Measurements from ENCODE around the gene OR2T10. TPM values are rescaled to one million over a fixed set of nuclear protein-coding genes. Genes with fewer than 3 reads are reported as not detected.
"Not testable (repeated sequence)": the region's sequence is repeated elsewhere in the genome, so short reads cannot be mapped to it uniquely, and the experiment has no call there.

OR2T10 gene
- total RNA-seq, 1 donor from 2014 or later: not detected

DNA sequence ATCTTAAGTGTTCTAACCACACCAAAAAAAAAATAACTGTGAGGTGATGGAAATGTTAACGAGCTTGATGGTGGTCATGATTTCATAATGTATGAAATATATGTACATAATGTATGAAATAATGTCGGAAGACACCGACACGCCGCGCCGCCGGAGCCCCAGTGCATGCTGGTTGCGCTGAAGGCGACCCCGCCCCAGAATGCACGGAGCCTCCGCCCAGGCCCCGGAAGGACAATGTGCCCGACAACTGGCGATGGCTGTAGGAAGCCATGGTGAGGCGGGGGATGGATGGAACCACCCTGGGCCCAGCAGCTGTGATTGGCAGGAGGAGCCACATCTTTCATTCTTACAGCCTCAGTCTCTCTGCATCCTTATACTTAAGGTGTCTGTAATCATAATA, 7.4 kb downstream of the OR2T10 start:
- no peak for DNase-seq (ENCODE audit: low read depth)
- H3K4me3 ChIP-seq (ENCODE audit: low read depth, low read length): no peak overlapping the region

DNA sequence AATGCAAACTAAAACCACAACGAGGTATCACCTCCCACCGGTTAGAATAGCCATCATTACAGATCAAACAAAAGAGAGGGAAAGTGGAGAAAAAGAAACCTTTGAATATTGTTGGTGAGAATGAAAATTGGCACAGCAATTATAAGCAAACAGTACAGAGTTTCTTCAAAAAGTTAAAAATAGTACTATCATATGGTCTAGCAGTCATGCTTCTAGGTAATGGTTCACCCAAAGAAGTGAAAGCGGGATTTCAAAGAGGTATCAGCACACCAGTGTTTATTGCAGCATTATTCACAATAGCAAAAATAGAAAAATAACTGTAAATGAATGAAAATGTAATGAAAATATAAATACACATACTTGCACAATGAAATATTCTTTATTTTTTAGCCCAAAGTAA, 8.2 kb downstream of the OR2T10 start:
- DNase-seq (ENCODE audit: low read depth): no peak
- TF ChIP-seq, protein P1, sequence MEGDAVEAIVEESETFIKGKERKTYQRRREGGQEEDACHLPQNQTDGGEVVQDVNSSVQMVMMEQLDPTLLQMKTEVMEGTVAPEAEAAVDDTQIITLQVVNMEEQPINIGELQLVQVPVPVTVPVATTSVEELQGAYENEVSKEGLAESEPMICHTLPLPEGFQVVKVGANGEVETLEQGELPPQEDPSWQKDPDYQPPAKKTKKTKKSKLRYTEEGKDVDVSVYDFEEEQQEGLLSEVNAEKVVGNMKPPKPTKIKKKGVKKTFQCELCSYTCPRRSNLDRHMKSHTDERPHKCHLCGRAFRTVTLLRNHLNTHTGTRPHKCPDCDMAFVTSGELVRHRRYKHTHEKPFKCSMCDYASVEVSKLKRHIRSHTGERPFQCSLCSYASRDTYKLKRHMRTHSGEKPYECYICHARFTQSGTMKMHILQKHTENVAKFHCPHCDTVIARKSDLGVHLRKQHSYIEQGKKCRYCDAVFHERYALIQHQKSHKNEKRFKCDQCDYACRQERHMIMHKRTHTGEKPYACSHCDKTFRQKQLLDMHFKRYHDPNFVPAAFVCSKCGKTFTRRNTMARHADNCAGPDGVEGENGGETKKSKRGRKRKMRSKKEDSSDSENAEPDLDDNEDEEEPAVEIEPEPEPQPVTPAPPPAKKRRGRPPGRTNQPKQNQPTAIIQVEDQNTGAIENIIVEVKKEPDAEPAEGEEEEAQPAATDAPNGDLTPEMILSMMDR (conservative IDR thresholded peaks at IDR 0.05; ENCODE audit: low read depth, low read length): no peak
- H3K4me3 ChIP-seq (ENCODE audit: low read depth, low read length): no peak overlapping the region

More for the DNA sequence above, 7.4 kb downstream of the OR2T10 start:
- TF ChIP-seq, protein P1 (conservative IDR thresholded peaks at IDR 0.05; ENCODE audit: low read depth, low read length): no peak

DNA sequence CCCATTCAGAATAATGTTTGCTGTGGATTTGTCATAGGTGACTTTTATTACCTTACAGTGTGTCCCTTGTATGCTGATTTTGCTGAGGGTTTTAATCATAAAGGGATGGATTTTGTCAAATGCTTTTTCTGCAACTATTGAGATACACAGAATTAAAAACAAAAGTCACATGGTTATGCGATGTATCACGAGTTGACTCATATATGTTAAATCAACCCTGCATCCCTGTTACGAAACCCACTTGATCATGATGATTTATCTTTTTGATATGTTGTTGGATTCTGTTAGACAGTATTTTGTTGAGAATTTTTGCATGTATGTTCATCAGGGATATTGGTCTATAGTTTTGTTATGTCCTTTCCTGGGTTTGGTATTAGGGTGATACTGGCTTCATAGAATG, 12.2 kb downstream of the OR2T10 start:
- H3K4me3 ChIP-seq (ENCODE audit: low read depth, low read length): no peak overlapping the region
- TF ChIP-seq, protein P1 (conservative IDR thresholded peaks at IDR 0.05; ENCODE audit: low read depth, low read length): no peak
- no peak for DNase-seq (ENCODE audit: low read depth)

DNA sequence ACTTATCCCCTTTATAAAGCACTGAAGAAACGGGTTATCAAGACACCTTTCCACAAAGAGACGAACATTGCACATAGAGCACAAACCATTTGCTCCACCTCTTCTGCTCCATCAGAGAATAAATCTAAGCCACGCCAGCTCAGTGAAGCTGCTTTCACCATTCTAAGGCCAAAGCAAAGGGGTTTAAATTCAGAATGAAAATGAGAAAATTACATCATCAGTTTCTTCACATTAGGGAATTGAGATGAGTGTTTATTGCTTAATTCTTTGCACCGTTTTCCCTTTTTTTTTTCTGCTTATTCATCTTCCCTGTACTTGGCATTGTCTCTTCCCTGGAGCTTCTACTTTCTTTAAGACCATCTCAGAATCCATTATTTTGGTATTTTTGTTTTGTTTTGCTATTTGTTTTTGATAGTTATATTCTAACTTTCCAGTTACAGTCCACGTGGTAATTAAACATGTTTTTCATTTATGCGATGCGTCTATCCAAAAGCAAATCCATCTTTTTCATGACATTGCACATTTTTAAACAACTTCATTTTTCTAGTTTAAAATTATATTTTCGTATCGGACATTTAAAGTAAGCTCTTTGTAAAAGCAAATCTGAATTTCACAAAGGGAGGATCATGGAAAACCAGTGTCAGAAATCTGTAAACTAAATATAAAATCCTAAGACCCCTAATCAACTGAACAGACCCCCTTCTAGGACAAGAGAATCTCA, 21.1 kb downstream of the OR2T10 start:
- TF ChIP-seq, protein P1 (conservative IDR thresholded peaks at IDR 0.05; ENCODE audit: low read depth, low read length): no peak
- H3K4me3 ChIP-seq (ENCODE audit: low read depth, low read length): no peak overlapping the region
- no peak for DNase-seq (ENCODE audit: low read depth)

DNA sequence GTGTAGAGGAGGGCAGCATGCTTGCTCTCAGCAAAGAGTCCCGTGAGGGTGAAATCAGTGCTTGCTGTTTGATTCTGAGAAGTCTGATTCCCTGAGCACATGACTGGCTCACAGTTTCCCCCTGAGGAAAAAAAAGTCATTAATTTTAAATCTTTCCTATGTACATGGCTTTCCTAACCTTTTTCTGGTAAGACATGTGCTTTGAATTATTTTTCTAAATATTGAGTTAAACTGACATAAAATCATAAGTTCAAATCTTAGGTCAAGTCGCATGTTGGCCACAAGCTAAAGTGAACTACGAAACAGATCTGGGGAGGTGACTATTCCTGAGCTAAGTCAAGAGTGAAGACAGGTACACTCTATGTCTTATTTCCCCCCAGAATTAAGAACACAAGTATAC, 22.8 kb downstream of the OR2T10 start, which contains the start of gene OR2T34:
OR2T34 (minus strand) TSS at position 101 of the 400 bp plus-strand sequence; CDS start at position 101, 0 bp downstream.
- not testable (repeated sequence) for DNase-seq (ENCODE audit: low read depth); H3K4me3 ChIP-seq (ENCODE audit: low read depth, low read length)

DNA sequence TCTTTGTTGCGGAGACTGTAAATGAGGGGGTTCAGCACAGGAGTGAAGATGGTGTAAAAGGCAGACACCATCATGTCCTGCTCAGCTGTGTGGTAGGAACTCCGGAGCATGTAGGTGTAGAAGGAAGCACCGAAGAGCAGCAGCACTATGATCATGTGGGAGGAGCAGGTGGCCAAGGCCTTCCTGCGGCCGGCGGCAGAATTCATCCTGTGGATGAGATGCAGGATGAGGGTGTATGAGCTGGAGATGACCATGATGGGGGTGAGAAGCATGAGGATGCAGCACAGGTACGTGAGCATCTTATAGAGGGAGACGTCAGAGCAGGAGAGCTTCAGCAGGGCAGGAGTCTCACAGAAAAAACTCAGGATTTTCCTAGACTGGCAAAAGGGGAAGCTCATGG, 23.6 kb downstream of the OR2T10 start:
- DNase-seq (ENCODE audit: low read depth); H3K4me3 ChIP-seq (ENCODE audit: low read depth, low read length): not testable (repeated sequence)

DNA sequence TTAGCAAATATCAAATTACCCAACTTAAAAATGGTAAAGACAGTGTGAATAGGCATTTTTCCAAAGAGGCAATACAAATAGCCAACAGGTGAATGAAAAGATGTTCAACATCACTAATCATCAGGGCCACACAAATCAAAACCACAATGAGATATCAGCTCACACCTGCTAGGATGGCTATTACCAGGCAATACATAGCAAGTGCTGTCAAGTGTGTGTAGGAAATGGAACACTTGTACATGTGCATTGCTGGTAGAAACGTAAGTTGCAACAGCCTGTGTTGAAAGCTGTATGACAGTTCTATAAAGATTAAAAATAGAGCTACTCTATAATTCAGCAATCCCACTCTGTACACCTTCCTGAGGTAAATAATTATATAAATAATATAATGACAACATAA, 25.5 kb downstream of the OR2T10 start:
- not testable (repeated sequence) for DNase-seq (ENCODE audit: low read depth); H3K4me3 ChIP-seq (ENCODE audit: low read depth, low read length)

DNA sequence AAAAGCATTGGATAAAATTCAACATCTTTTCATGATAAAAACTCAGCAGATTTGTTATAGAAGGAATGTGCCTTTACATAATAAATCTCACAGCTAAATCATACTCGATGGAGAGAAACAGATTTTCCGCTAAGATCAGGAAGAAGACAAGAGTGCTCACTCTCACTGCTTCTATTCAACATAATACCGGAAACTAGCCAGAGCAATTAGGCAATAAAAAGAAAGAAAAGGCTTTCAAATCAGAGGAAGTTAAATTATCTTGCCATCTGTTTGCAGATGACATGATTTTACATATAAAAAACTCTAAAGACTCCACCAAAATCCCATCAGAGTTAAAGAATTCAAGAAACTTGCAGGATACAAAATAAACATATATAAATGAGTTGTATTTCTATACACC, 26.7 kb downstream of the OR2T10 start:
- not testable (repeated sequence) for H3K4me3 ChIP-seq (ENCODE audit: low read depth, low read length); DNase-seq (ENCODE audit: low read depth)

DNA sequence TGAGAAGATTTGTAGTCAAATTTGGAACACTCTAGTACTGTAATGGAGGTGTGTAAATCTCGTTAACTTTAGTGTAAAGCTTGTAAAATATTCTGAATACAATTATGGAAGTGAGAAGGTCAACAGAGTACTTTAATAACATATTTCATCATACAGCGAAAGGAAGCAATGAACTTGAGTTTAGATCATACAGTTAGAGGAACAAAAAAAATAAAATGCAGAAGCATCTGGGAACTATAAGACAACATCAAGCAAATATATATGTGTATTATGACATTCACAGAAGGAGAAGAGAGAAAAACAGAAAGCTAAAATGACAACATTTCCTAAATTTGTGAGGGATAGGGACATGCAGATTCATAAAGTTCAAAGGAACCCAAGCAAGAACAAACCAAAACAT, 28.5 kb downstream of the OR2T10 start:
- not testable (repeated sequence) for DNase-seq (ENCODE audit: low read depth); H3K4me3 ChIP-seq (ENCODE audit: low read depth, low read length)

DNA sequence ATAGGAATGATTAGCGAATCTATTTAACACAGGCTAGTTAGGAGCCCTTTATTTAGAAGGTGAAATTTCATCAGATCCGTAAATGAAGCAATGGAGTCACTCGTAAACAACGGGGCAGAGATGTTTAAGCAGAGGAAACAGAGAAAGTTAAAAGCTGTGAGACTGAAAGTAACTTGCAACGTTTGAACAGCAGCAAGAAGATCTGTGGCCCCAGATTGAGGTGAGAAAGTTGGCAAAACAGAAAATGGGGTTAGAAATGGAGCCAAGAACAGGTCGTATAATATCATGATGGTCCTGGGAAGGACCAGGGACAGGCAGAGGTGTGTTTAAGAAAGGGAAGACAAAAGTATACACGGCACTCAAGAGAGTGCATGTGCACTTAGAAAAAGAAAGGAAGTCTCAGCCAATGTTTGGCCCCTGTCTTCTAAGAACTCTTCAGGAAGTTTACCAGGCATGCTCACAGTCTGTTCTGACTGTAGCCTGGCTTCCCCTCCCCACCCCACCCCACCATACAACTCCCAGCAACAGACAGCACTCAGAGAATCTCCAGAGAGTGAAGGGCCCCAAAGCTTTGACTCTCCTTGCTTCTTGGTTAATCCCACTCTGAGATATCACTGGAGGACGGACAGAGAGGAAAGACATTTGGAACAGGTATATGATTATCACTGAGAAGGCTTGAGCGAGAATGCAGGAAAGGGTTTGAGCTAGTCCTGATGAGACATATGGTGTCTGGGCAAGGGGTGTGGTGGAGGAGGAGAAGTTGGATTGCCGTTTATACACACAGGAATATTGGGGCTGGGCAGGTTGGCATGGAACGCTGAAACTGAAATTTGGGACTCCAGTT, 31.7 kb downstream of the OR2T10 start:
- DNase-seq (ENCODE audit: low read depth); H3K4me3 ChIP-seq (ENCODE audit: low read depth, low read length): not testable (repeated sequence)

DNA sequence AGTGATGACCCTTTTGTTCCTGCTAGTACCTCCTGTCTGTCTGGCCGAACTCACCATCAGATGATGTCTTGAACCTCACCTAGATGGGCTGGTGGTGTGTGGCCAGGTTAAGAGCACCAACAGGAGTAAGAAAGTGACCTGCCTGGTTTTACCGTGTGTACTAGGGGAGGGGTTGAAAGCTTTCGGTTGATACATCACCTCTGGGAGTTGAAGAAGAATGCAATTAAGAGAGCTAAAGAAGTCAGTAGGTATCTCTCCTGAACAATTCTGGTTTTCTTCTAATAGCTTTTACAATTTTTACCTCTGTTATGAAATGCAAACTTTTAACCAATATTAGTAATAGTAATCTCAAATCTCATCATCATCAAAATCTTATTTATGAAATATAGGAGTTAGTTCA, 34.8 kb downstream of the OR2T10 start, which contains the start of gene OR2T29:
OR2T29 (minus strand) TSS at position 101 of the 400 bp plus-strand sequence. CDS start 3,281 bp downstream, outside the sequence.
- not testable (repeated sequence) for DNase-seq (ENCODE audit: low read depth); H3K4me3 ChIP-seq (ENCODE audit: low read depth, low read length)

DNA sequence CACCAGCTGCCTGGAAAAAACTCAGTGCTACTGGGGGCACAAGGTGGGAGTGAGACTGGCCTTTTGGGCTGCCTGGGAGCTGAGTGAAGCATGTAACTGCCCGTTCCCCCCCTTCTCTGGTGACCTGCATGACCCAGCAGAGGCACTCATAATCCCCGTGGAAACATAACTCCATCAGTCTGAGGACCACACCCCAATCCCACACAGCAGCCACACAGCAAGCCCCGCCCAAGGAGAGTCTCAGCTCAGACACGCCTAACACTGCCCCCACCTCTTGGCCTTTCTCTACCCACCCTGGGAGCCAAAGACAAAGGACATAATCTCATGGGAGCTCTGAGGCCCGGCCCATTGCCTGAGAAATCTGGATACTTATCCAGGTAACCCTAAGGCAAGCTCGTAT, 46.5 kb downstream of the OR2T10 start:
- not testable (repeated sequence) for H3K4me3 ChIP-seq (ENCODE audit: low read depth, low read length); DNase-seq (ENCODE audit: low read depth)

DNA sequence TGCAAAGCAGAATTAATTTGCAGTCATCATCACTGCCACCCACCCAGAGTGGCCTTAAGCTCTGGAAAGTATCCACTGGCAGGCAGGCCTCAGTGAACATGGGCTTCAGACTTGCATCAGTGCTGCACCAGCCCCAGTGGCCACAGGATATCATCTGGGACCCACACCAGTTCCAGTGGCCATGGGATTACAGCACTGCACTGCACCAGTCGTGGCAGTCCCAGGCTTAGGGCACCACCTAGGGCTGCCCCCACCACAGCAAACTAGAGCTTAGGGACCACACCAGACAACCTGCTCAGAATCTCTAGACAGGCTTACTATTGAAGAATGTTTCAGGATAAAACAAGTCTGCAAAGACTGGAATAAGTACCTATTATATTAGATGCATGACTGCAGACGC, 50.1 kb downstream of the OR2T10 start:
- not testable (repeated sequence) for H3K4me3 ChIP-seq (ENCODE audit: low read depth, low read length); DNase-seq (ENCODE audit: low read depth)
